H9 (cell line): Measurements from ENCODE around the gene IGF2BP3. TPM values are rescaled to one million over a fixed set of nuclear protein-coding genes. Genes with fewer than 3 reads are reported as not detected.

Experiments
- DNase-seq: peaks from one replicate; pipeline ENCODE4 v3.0.0-alpha.2; 2017
- H2AFZ ChIP-seq: one replicate; pipeline ENCODE4 v1.6.1; 2013; ENCODE audit warnings: mild to moderate bottlenecking, low read length, control low read depth, moderate library complexity
- H2AK5ac ChIP-seq: 2 replicates; pipeline ENCODE4 v1.6.1; 2013; ENCODE audit warnings: low read length, control low read depth, mixed read lengths; ENCODE audit not compliant: insufficient read length
- H2BK120ac ChIP-seq: one replicate; pipeline ENCODE4 v1.6.1; 2013; ENCODE audit warnings: low read depth, mild to moderate bottlenecking, low read length, control low read depth, inconsistent platforms; ENCODE audit not compliant: poor library complexity, severe bottlenecking
- H2BK12ac ChIP-seq: 2 replicates; pipeline ENCODE4 v1.6.1; 2013; ENCODE audit warnings: low read length, control low read depth, mixed read lengths, low read depth; ENCODE audit not compliant: insufficient read length
- H2BK15ac ChIP-seq: 2 replicates; pipeline ENCODE4 v1.6.1; 2013; ENCODE audit warnings: low read depth, low read length, control low read depth
- H2BK20ac ChIP-seq: one replicate; pipeline ENCODE4 v1.6.1; 2013; ENCODE audit warnings: low read depth, mild to moderate bottlenecking, low read length, control low read depth, inconsistent platforms; ENCODE audit not compliant: poor library complexity, severe bottlenecking
- H2BK5ac ChIP-seq: 2 replicates; pipeline ENCODE4 v1.6.1; 2013; ENCODE audit warnings: low read length, control low read depth, mixed read lengths; ENCODE audit not compliant: insufficient read length
- H3K14ac ChIP-seq: 2 replicates; pipeline ENCODE4 v1.6.1; 2013; ENCODE audit warnings: low read length, control low read depth; ENCODE audit not compliant: insufficient read depth
- H3K18ac ChIP-seq: 2 replicates; pipeline ENCODE4 v1.6.1; 2013; ENCODE audit warnings: low read depth, mild to moderate bottlenecking, mixed read lengths, low read length, control low read depth; ENCODE audit not compliant: insufficient read length
- H3K23ac ChIP-seq: 2 replicates; pipeline ENCODE4 v1.6.1; 2013; ENCODE audit warnings: low read length, control low read depth, mixed read lengths, low read depth; ENCODE audit not compliant: insufficient read length
- H3K23me2 ChIP-seq: 2 replicates; pipeline ENCODE4 v1.6.1; 2013; ENCODE audit warnings: low read depth, mild to moderate bottlenecking, mixed read lengths, low read length, control low read depth; ENCODE audit not compliant: insufficient read length, poor library complexity, severe bottlenecking
- H3K27ac ChIP-seq: 2 replicates; pipeline ENCODE4 v1.5.1; 2013; ENCODE audit warnings: low read length, control low read depth, mixed read lengths, low read depth; ENCODE audit not compliant: insufficient read length
- H3K27me3 ChIP-seq: 2 replicates; pipeline ENCODE4 v1.6.1; 2013; ENCODE audit warnings: low read length, control low read depth, inconsistent platforms; ENCODE audit not compliant: insufficient read depth
- H3K4ac ChIP-seq: 2 replicates; pipeline ENCODE4 v1.6.1; 2013; ENCODE audit warnings: low read depth, mild to moderate bottlenecking, control low read depth, inconsistent platforms, low read length, moderate library complexity
- H3K4me1 ChIP-seq: 2 replicates; pipeline ENCODE4 v1.6.1; 2013; ENCODE audit warnings: low read length, control low read depth, inconsistent platforms; ENCODE audit not compliant: insufficient read depth
- H3K4me2 ChIP-seq: 2 replicates; pipeline ENCODE4 v1.6.1; 2013; ENCODE audit warnings: low read length, control low read depth, mixed read lengths; ENCODE audit not compliant: insufficient read length, insufficient read depth
- H3K56ac ChIP-seq: 2 replicates; pipeline ENCODE4 v1.6.1; 2013; ENCODE audit warnings: low read depth, mild to moderate bottlenecking, mixed read lengths, low read length, control low read depth; ENCODE audit not compliant: insufficient read length
- H3K79me1 ChIP-seq: 2 replicates; pipeline ENCODE4 v1.6.1; 2013; ENCODE audit warnings: low read depth, mild to moderate bottlenecking, moderate library complexity, low read length, control low read depth, inconsistent platforms; ENCODE audit not compliant: insufficient read depth, poor library complexity, severe bottlenecking
- H3K79me2 ChIP-seq: 2 replicates; pipeline ENCODE4 v1.6.1; 2013; ENCODE audit warnings: low read length, control low read depth, inconsistent platforms; ENCODE audit not compliant: insufficient read depth
- H3K9ac ChIP-seq: 2 replicates; pipeline ENCODE4 v1.6.1; 2013; ENCODE audit warnings: low read length, control low read depth, mixed read lengths; ENCODE audit not compliant: insufficient read length; ENCODE audit errors: extremely low read depth
- H3K9me3 ChIP-seq: one replicate; pipeline ENCODE4 v1.6.1; 2013; ENCODE audit warnings: low read depth, low read length, inconsistent platforms; ENCODE audit not compliant: control insufficient read depth
- H3T11ph ChIP-seq: one replicate; pipeline ENCODE4 v1.6.1; 2013; ENCODE audit warnings: mild to moderate bottlenecking, low read length, control low read depth, inconsistent platforms
- H4K20me1 ChIP-seq: one replicate; pipeline ENCODE4 v1.6.1; 2013; ENCODE audit not compliant: control insufficient read depth, insufficient read length, insufficient read depth
- H4K5ac ChIP-seq: 2 replicates; pipeline ENCODE4 v1.6.1; 2013; ENCODE audit warnings: low read depth, mild to moderate bottlenecking, mixed read lengths, low read length, control low read depth; ENCODE audit not compliant: insufficient read length
- H4K8ac ChIP-seq: replicated peaks from 2 replicates; pipeline ENCODE4 v1.6.1; 2013; ENCODE audit warnings: low read length, control low read depth, mixed read lengths, low read depth; ENCODE audit not compliant: insufficient read length
- H4K91ac ChIP-seq: 2 replicates; pipeline ENCODE4 v1.6.1; 2013; ENCODE audit warnings: low read depth, mild to moderate bottlenecking, moderate library complexity, mixed read lengths, low read length, control low read depth; ENCODE audit not compliant: insufficient read length
- H3K27ac Mint-ChIP-seq, 3 experiments: 2 replicates in 2 of 3; 3 replicates in 1 of 3; pipeline ENCODE4 v1.8.0; 2020 to 2021; ENCODE audit warnings: mixed read lengths in 3 of 3, mild to moderate bottlenecking in 1 of 3, moderate library complexity in 1 of 3
- H3K27me3 Mint-ChIP-seq: 2 replicates; pipeline ENCODE4 v1.8.0; 2021; ENCODE audit warnings: low read depth, mild to moderate bottlenecking, moderate library complexity, mixed read lengths
- H3K36me3 Mint-ChIP-seq, 3 experiments: 2 replicates in 2 of 3; 3 replicates in 1 of 3; pipeline ENCODE4 v1.8.0; 2020 to 2021; ENCODE audit warnings: low read depth in 3 of 3, mixed read lengths in 3 of 3; ENCODE audit not compliant: insufficient read depth in 1 of 3
- H3K4me1 Mint-ChIP-seq, 2 experiments: 2 replicates each; pipeline ENCODE4 v1.8.0; 2020; ENCODE audit warnings: mixed read lengths in 2 of 2
- H3K4me3 Mint-ChIP-seq, 2 experiments: 2 replicates in 1 of 2; 3 replicates in 1 of 2; pipeline ENCODE4 v1.8.0; 2020 to 2021; ENCODE audit warnings: mild to moderate bottlenecking in 2 of 2, mixed read lengths in 2 of 2, moderate library complexity in 1 of 2
- H3K9me3 Mint-ChIP-seq, 2 experiments: 2 replicates in 1 of 2; 3 replicates in 1 of 2; pipeline ENCODE4 v1.8.0; 2020; ENCODE audit warnings: mild to moderate bottlenecking in 2 of 2, mixed read lengths in 2 of 2, moderate library complexity in 1 of 2
- CTCF ChIP-seq: fragments of 200-600 bp; sonication (generic); conservative IDR thresholded peaks from 3 replicates; pipeline ENCODE4 v1.8.0; 2021; ENCODE audit warnings: antibody characterized with exemption, mild to moderate bottlenecking
- WGBS: extraction: QIAGEN DNeasy Blood & Tissue Kit; methylation state at CpG from one replicate; pipeline ENCODE4 v1.1.7; 2013; ENCODE audit warnings: missing lambda C conversion rate, low lambda C conversion rate, mixed read lengths; ENCODE audit not compliant: insufficient read length; ENCODE audit errors: extremely low coverage; 5-methylcytosine and 5-hydroxymethylcytosine counted together
- total RNA-seq: library from RNA; stranded (reverse); gene quantifications from 2 replicates; pipeline ENCODE4 v1.2.1, GENCODE V29; 2021

IGF2BP3 gene
- total RNA-seq, 1 experiment from 2014 or later, result 197 TPM

GRCh38 chr7:23419845-23420244, 50.4 kb downstream of the IGF2BP3 start:
- Histone ChIP-seq H3K9me3 (no peaks in the 10 kb centered on the region), H4K20me1 (peaks cover 3% of the 10 kb centered on the region), H3K23me2 (no peaks in the 10 kb centered on the region), H4K91ac (no peak overlapping the region), H2BK120ac (no peak overlapping the region), H2BK20ac (no peak overlapping the region), H3K14ac (no peak overlapping the region), H2BK5ac (no peak overlapping the region), H2AK5ac (no peak overlapping the region), H3K4me2 (no peak overlapping the region), H3T11ph (no peak overlapping the region), H3K4me1 (peaks cover 4% of the 10 kb centered on the region; the same call in 1 of the 2 replicates), H3K56ac (no peak overlapping the region), H2BK15ac (no peak overlapping the region), H3K23ac (peak overlapping the region; percentile 18), H3K4ac (no peak overlapping the region), H3K18ac (no peak overlapping the region), H4K8ac (no peak overlapping the region), H3K79me2 (peaks cover 21% of the 10 kb centered on the region; the same call in 1 of the 2 replicates), H3K27me3 (no peaks in the 10 kb centered on the region), H2AFZ (no peak overlapping the region), H2BK12ac (no peak overlapping the region), H3K27ac (no peak overlapping the region), H4K5ac (no peak overlapping the region), H3K9ac (no peak overlapping the region), H3K79me1 (peaks cover 7% of the 10 kb centered on the region)
- Mint-ChIP-seq H3K4me3 (no peak overlapping the region), H3K4me1 (peaks cover 53 to 65% of the 10 kb centered on the region in 2 experiments), H3K27ac (peak overlapping the region in 2 of 3 experiments; percentile 26 to 89; a peak in 1 of 7 replicates), H3K27me3 (no peaks in the 10 kb centered on the region), H3K9me3 (no peaks in the 10 kb centered on the region; a peak in 1 of 5 replicates), H3K36me3 (peaks cover 17 to 37% (median 23%) of the 10 kb centered on the region in 3 experiments; a peak in 6 of 7 replicates)
- TF ChIP-seq CTCF, result no peak
- no CpG with 5 or more reads among the region's 1 CpG for WGBS
- DNase-seq, result no peak
